ENCODE measurements around the gene PAM.

Gene PAM

DNA sequence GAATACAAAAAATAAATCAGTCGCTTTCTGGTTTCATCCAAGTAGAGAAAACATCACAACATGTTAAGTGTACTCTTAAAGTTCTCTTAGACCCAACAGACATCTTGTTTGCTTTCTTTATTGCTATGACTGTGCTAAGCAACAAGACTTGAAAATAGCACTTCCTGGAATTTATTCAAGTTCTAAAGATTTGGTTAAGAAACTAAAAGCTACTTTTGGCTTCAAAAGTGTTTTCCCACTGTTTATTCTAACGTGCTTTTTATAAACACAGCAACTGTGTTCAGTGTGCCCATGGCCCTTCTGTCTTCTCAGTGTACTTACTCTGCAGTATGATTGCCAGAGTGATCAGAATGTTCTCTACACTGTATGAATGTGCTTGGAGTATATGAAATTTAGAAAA lies 255.1 kb downstream of the PAM start:
- H3K27me3 ChIP-seq (ENCODE audit: insufficient read depth, low read length) = no peaks in the 10 kb centered on the region
- H2AFZ ChIP-seq (ENCODE audit: low read length, unreplicated experiment) = no peak overlapping the region
- H3K27ac ChIP-seq (ENCODE audit: low read depth, low read length) = no peak overlapping the region
- H3K4me1 ChIP-seq (ENCODE audit: control insufficient read depth, insufficient read depth, low read length, unreplicated experiment) = peaks cover 7% of the 10 kb centered on the region
- no peaks in the 10 kb centered on the region for H3K79me2 ChIP-seq (ENCODE audit: control insufficient read depth, insufficient read depth, low read length, unreplicated experiment)
- peaks cover 20% of the 10 kb centered on the region for H3K36me3 ChIP-seq (ENCODE audit: insufficient read depth, low read length)
- H3K4me3 ChIP-seq (ENCODE audit: low read depth, low read length) = no peak overlapping the region

DNA sequence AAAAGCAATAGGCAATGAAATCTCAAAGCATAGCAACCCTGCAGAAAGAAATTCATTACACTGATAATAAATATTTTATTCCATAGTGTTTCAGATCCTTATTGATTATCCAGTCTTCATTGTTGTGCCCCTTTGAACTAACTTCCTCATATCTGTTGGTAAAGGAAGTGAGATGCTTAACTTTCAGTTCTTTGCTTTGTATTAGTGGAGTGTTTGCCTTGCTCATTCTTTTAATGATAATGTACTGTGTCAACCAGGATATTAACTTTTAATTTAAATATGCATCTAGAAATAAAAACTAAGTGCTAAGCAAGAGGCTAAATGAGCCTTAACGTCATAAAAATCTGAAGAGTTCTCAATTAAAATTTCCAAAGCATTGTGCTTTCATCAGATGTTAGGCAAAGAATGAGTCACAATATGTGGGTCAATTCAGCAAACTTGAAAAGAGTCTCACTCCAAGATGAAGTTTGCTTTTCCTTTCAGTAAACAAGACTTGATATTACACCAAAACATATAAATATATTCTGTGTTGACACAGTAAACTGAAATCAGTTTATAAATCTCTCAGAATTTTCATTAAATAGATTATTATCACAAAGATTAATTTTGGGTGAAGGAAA lies 258.9 kb downstream of the PAM start:
- Histone ChIP-seq H3K27ac (ENCODE audit: low read depth, low read length) (no peak overlapping the region), H3K4me3 (ENCODE audit: low read depth, low read length) (no peak overlapping the region), H3K79me2 (ENCODE audit: control insufficient read depth, insufficient read depth, low read length, unreplicated experiment) (no peaks in the 10 kb centered on the region), H3K4me1 (ENCODE audit: control insufficient read depth, insufficient read depth, low read length, unreplicated experiment) (peaks cover 7% of the 10 kb centered on the region), H3K27me3 (ENCODE audit: insufficient read depth, low read length) (no peaks in the 10 kb centered on the region), H2AFZ (ENCODE audit: low read length, unreplicated experiment) (no peak overlapping the region), H3K36me3 (ENCODE audit: insufficient read depth, low read length) (peaks cover 14% of the 10 kb centered on the region)

DNA sequence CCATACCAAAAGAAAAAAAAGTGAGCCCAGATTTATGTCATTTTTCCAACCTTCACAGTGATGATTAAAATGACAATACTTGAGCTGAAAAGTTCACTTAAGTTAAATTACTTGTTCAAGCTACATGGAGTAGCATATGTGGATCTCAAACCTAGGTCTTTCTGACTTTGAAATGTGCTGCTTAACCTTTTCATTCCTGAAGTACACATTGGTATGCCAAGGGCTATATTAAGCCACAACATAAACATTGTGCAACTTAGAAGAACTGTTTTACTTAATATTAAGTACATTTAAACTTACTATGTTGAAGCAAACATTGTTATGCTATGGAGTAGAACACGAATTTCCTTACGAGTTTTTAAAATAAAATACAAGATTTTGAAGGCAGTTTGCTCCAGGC lies 259.9 kb downstream of the PAM start:
- H3K4me1 ChIP-seq (ENCODE audit: control insufficient read depth, insufficient read depth, low read length, unreplicated experiment) = peaks cover 7% of the 10 kb centered on the region
- no peak overlapping the region for H3K4me3 ChIP-seq (ENCODE audit: low read depth, low read length)
- H3K27ac ChIP-seq (ENCODE audit: low read depth, low read length) = no peak overlapping the region
- H3K79me2 ChIP-seq (ENCODE audit: control insufficient read depth, insufficient read depth, low read length, unreplicated experiment) = no peaks in the 10 kb centered on the region
- no peaks in the 10 kb centered on the region for H3K27me3 ChIP-seq (ENCODE audit: insufficient read depth, low read length)
- H2AFZ ChIP-seq (ENCODE audit: low read length, unreplicated experiment) = no peak overlapping the region
- H3K36me3 ChIP-seq (ENCODE audit: insufficient read depth, low read length) = peaks cover 12% of the 10 kb centered on the region

DNA sequence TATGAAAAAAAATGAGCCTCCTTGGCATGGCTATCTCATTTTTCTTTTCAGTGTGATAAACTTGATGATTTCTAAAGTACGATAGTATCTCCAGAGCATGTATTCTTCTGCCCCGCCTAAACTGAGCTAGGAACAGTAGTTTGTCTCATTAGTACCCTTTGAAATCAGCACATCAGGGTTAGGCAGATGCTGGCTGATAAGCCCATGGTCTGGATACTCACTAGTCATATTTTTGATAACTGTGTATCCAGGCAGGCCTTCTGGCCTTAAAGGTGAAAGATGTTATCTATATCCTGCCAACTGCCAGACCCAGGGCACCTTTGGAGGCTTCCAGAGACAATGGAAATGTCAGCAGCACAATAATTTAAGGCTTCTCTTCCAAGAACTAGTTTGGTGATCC lies 261.1 kb downstream of the PAM start:
- Histone ChIP-seq H3K4me1 (ENCODE audit: control insufficient read depth, insufficient read depth, low read length, unreplicated experiment) (peaks cover 7% of the 10 kb centered on the region), H3K4me3 (ENCODE audit: low read depth, low read length) (no peak overlapping the region), H3K36me3 (ENCODE audit: insufficient read depth, low read length) (peaks cover 15% of the 10 kb centered on the region), H2AFZ (ENCODE audit: low read length, unreplicated experiment) (no peak overlapping the region), H3K79me2 (ENCODE audit: control insufficient read depth, insufficient read depth, low read length, unreplicated experiment) (no peaks in the 10 kb centered on the region), H3K27ac (ENCODE audit: low read depth, low read length) (no peak overlapping the region), H3K27me3 (ENCODE audit: insufficient read depth, low read length) (no peaks in the 10 kb centered on the region)

DNA sequence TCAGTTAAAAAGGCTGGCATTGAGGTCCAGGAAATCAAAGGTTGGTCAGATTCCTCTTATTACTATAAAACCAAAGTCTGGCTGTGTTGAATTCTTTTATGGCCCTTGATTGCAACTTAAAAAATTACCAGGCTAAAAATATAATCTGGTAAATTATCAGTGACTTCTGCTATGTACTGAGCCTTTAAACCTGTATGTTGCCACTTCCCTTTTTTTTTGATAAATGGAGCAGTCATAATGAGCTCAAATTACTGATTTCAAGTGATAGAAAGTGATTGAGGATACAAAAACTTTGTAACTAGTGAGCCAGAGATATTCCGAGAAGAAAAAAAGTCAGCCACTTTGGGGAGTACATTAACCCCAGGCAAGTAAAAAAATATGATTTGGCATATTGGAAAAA lies 264.7 kb downstream of the PAM start:
- peaks cover 7% of the 10 kb centered on the region; the same call in 1 of the 2 replicates for H3K36me3 ChIP-seq (ENCODE audit: insufficient read depth, low read length)
- no peaks in the 10 kb centered on the region for H3K27me3 ChIP-seq (ENCODE audit: insufficient read depth, low read length)
- no peak overlapping the region for H2AFZ ChIP-seq (ENCODE audit: low read length, unreplicated experiment)
- H3K79me2 ChIP-seq (ENCODE audit: control insufficient read depth, insufficient read depth, low read length, unreplicated experiment) = no peaks in the 10 kb centered on the region
- peaks cover 3% of the 10 kb centered on the region for H3K4me1 ChIP-seq (ENCODE audit: control insufficient read depth, insufficient read depth, low read length, unreplicated experiment)
- H3K27ac ChIP-seq (ENCODE audit: low read depth, low read length) = no peak overlapping the region
- no peak overlapping the region for H3K4me3 ChIP-seq (ENCODE audit: low read depth, low read length)

DNA sequence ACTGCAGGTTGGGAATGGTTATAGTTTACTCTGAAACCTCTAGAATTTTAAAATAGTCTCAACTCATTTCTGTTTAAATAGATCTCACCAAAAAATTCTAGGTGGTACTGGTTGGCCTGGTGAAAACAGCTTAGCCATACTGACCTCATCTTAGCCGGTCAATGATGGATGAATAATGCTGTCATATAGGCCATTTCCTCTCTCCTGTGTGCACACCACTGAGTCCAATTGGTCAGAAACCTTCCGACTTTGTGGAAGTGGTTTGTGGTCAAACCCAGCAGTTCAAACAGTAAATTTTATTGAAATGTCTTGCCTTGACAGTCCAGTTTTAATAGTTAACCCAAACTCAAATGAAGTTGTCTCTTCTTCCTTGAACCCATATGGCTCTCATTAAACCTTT lies 266.2 kb downstream of the PAM start:
- H3K27ac ChIP-seq (ENCODE audit: low read depth, low read length) = no peak overlapping the region
- peaks cover 7% of the 10 kb centered on the region; the same call in 1 of the 2 replicates for H3K36me3 ChIP-seq (ENCODE audit: insufficient read depth, low read length)
- no peaks in the 10 kb centered on the region for H3K79me2 ChIP-seq (ENCODE audit: control insufficient read depth, insufficient read depth, low read length, unreplicated experiment)
- no peaks in the 10 kb centered on the region for H3K4me1 ChIP-seq (ENCODE audit: control insufficient read depth, insufficient read depth, low read length, unreplicated experiment)
- no peak overlapping the region for H3K4me3 ChIP-seq (ENCODE audit: low read depth, low read length)
- no peak overlapping the region for H2AFZ ChIP-seq (ENCODE audit: low read length, unreplicated experiment)
- no peaks in the 10 kb centered on the region for H3K27me3 ChIP-seq (ENCODE audit: insufficient read depth, low read length)

DNA sequence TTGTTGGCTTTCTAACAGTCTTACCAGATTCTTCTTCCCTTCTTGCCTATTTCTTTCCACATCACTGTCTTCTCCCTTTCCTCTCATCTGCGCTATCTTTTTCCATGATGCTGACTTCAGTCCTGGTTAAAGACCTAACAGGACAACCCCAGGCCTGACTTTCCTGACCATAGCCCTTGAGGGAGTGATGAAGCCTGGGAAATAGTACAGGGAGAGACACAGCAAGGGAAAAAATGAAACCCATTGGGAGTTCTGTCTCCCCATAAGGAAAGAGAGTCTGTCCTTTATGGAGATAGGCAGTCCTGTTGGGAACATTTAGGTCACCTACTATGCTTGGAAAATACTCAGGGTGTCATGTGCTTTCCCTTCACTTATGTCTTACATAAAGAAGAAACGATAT lies 272.2 kb downstream of the PAM start:
- H3K36me3 ChIP-seq (ENCODE audit: insufficient read depth, low read length) = peaks cover 12% of the 10 kb centered on the region
- H2AFZ ChIP-seq (ENCODE audit: low read length, unreplicated experiment) = no peak overlapping the region
- H3K27ac ChIP-seq (ENCODE audit: low read depth, low read length) = no peak overlapping the region
- no peak overlapping the region for H3K4me3 ChIP-seq (ENCODE audit: low read depth, low read length)
- no peaks in the 10 kb centered on the region for H3K4me1 ChIP-seq (ENCODE audit: control insufficient read depth, insufficient read depth, low read length, unreplicated experiment)
- no peaks in the 10 kb centered on the region for H3K27me3 ChIP-seq (ENCODE audit: insufficient read depth, low read length)
- H3K79me2 ChIP-seq (ENCODE audit: control insufficient read depth, insufficient read depth, low read length, unreplicated experiment) = no peaks in the 10 kb centered on the region

DNA sequence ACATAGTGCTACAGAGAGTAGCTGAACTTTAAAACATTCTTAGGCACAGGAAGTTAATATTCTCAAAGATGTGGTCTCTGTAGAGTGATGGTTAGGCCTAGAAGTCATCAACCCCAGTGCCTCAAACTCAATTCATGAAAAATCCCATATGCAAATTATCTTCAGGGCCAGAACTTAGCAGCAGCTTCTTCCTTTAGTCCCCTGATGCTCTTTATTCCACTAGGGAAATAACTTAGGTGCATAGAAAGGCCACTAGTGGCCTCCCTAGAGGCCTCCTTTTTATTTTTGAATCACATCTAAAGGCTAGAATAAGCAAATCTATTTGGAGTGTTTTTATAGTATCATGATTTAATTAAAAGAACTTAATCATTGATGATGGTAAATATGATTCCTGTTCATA lies 276.5 kb downstream of the PAM start:
- Histone ChIP-seq H3K4me3 (ENCODE audit: low read depth, low read length) (no peak overlapping the region), H2AFZ (ENCODE audit: low read length, unreplicated experiment) (no peak overlapping the region), H3K4me1 (ENCODE audit: control insufficient read depth, insufficient read depth, low read length, unreplicated experiment) (no peaks in the 10 kb centered on the region), H3K27me3 (ENCODE audit: insufficient read depth, low read length) (no peaks in the 10 kb centered on the region), H3K27ac (ENCODE audit: low read depth, low read length) (no peak overlapping the region), H3K36me3 (ENCODE audit: insufficient read depth, low read length) (peaks cover 14% of the 10 kb centered on the region), H3K79me2 (ENCODE audit: control insufficient read depth, insufficient read depth, low read length, unreplicated experiment) (no peaks in the 10 kb centered on the region)

DNA sequence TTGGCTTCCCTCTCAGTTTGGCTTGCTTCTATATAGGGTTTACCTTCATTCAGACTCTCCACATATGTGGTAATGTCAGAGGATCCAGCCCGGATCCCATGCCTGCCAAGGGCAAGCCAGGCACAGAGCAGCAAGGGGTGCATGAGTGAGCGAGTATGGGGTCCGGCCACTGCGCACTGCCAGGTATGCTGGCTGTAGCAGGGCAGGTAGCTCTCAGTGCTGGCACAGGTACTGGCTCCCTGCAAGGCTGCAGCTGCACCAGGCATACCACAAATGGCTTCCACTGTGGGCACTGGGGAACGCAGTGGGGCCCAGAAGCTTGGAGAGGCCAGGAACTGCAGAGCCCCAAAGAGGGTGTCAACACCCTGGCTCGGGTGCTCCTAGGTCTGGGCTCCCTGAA lies 278.6 kb downstream of the PAM start:
- H3K36me3 ChIP-seq (ENCODE audit: insufficient read depth, low read length) = peaks cover 10% of the 10 kb centered on the region
- H2AFZ ChIP-seq (ENCODE audit: low read length, unreplicated experiment) = no peak overlapping the region
- no peaks in the 10 kb centered on the region for H3K27me3 ChIP-seq (ENCODE audit: insufficient read depth, low read length)
- no peaks in the 10 kb centered on the region for H3K79me2 ChIP-seq (ENCODE audit: control insufficient read depth, insufficient read depth, low read length, unreplicated experiment)
- no peaks in the 10 kb centered on the region for H3K4me1 ChIP-seq (ENCODE audit: control insufficient read depth, insufficient read depth, low read length, unreplicated experiment)
- H3K27ac ChIP-seq (ENCODE audit: low read depth, low read length) = no peak overlapping the region
- H3K4me3 ChIP-seq (ENCODE audit: low read depth, low read length) = no peak overlapping the region

DNA sequence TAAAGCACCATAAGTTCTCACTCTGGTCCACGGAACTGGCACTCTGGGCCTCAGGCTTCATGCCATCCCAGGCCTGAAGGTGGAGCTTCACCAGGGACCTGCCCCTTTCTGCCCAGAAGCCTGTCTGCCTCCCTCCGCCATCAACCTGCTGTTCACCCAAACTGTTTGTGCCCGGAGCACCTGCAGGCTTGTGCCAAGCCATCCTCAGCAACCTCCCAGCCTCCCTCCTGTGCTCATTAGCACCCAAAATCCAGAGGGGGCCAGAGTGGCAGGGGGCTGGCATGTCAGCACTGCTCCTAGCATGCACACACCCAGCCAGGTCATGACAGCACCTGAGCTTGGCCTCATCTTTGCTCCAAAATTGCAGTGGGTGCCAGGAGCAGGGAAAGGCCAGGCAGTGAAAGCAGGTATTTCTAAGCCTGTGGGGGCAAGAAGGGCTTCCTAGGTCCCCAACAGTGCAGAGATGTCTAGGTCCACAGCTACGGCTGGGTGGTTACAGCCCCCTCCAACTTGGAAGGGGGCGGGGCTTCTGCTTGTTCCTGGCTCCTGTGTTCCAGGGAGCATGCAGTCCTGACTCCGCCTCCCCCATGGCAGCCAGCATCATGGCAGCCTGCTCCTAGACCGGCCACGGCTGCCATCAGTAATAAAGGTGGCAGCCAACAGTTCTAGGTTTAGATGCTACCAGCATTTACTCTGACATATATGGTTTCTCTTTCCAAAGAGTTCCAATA lies 279.7 kb downstream of the PAM start:
- Histone ChIP-seq H3K27ac (ENCODE audit: low read depth, low read length) (no peak overlapping the region), H2AFZ (ENCODE audit: low read length, unreplicated experiment) (no peak overlapping the region), H3K4me3 (ENCODE audit: low read depth, low read length) (no peak overlapping the region), H3K27me3 (ENCODE audit: insufficient read depth, low read length) (no peaks in the 10 kb centered on the region), H3K79me2 (ENCODE audit: control insufficient read depth, insufficient read depth, low read length, unreplicated experiment) (no peaks in the 10 kb centered on the region), H3K36me3 (ENCODE audit: insufficient read depth, low read length) (peaks cover 8% of the 10 kb centered on the region), H3K4me1 (ENCODE audit: control insufficient read depth, insufficient read depth, low read length, unreplicated experiment) (no peaks in the 10 kb centered on the region)

DNA sequence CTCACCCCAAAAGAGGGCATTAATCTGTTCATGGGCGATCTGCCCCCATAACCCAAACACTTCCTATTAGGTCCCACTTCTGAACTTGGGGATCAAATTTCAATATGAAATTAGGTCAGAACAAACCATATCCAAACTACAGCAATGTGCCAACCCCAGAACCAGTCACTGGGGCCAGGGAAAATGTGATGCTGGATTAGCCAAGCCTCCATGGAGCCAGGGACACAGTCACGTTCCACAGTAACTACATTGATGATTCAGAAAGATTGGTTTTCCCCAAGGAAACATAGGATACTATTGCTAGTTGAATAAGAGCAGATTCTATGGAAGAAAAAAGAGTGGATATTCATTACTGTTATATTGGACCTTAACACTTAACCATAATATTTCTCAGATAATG lies 280.6 kb downstream of the PAM start:
- H2AFZ ChIP-seq (ENCODE audit: low read length, unreplicated experiment) = no peak overlapping the region
- no peak overlapping the region for H3K4me3 ChIP-seq (ENCODE audit: low read depth, low read length)
- H3K27me3 ChIP-seq (ENCODE audit: insufficient read depth, low read length) = no peaks in the 10 kb centered on the region
- no peaks in the 10 kb centered on the region for H3K4me1 ChIP-seq (ENCODE audit: control insufficient read depth, insufficient read depth, low read length, unreplicated experiment)
- H3K36me3 ChIP-seq (ENCODE audit: insufficient read depth, low read length) = peaks cover 7% of the 10 kb centered on the region; the same call in 1 of the 2 replicates
- no peaks in the 10 kb centered on the region for H3K79me2 ChIP-seq (ENCODE audit: control insufficient read depth, insufficient read depth, low read length, unreplicated experiment)
- no peak overlapping the region for H3K27ac ChIP-seq (ENCODE audit: low read depth, low read length)
